GM19043 (cell line): ENCODE results near the gene ARHGAP10.

Experiments used
- ATAC-seq: cut with Tn5 transposase; IDR thresholded peaks from one replicate; pipeline ENCODE4 v1.9.1; 2021; ENCODE audit warnings: low read depth; ENCODE audit not compliant: unreplicated experiment

Gene ARHGAP10

GRCh38 chr4:147822128-147822527, 90.2 kb downstream of the ARHGAP10 start:
- no peak for ATAC-seq

- ATAC-seq: no peak
These were observed 91.2 kb downstream of the ARHGAP10 start for GRCh38 chr4:147823130-147823529.

GRCh38 chr4:147824316-147824715, 92.4 kb downstream of the ARHGAP10 start:
- ATAC-seq: no peak

GRCh38 chr4:147824884-147825283, 93.0 kb downstream of the ARHGAP10 start:
- no peak for ATAC-seq

- no peak for ATAC-seq
These were observed 93.8 kb downstream of the ARHGAP10 start for GRCh38 chr4:147825451-147826287.

- no peak for ATAC-seq
These were observed 94.4 kb downstream of the ARHGAP10 start for GRCh38 chr4:147826288-147826646.

- no peak for ATAC-seq
These were observed 96.5 kb downstream of the ARHGAP10 start for GRCh38 chr4:147828331-147828905.

GRCh38 chr4:147829401-147830101, 97.7 kb downstream of the ARHGAP10 start:
- ATAC-seq: no peak

GRCh38 chr4:147830102-147830463, 98.2 kb downstream of the ARHGAP10 start:
- ATAC-seq: no peak

- ATAC-seq: no peak
These were observed 99.1 kb downstream of the ARHGAP10 start for GRCh38 chr4:147830987-147831386.

- no peak for ATAC-seq
These were observed 99.8 kb downstream of the ARHGAP10 start for GRCh38 chr4:147831551-147832171.

GRCh38 chr4:147833254-147833653, 101.4 kb downstream of the ARHGAP10 start:
- no peak for ATAC-seq

GRCh38 chr4:147833741-147834140, 101.9 kb downstream of the ARHGAP10 start:
- no peak for ATAC-seq

- ATAC-seq: no peak
These were observed 102.6 kb downstream of the ARHGAP10 start for GRCh38 chr4:147834480-147834879.

GRCh38 chr4:147836807-147837206, 104.9 kb downstream of the ARHGAP10 start:
- no peak for ATAC-seq

- ATAC-seq: no peak
These were observed 105.5 kb downstream of the ARHGAP10 start for GRCh38 chr4:147837435-147837834.

- ATAC-seq: no peak
These were observed 106.0 kb downstream of the ARHGAP10 start for GRCh38 chr4:147837854-147838253.

GRCh38 chr4:147839200-147839599, 107.3 kb downstream of the ARHGAP10 start:
- no peak for ATAC-seq

GRCh38 chr4:147839663-147840062, 107.8 kb downstream of the ARHGAP10 start:
- no peak for ATAC-seq

GRCh38 chr4:147840838-147841738, 109.2 kb downstream of the ARHGAP10 start:
- no peak for ATAC-seq
